OCI-LY3 (cell line): ENCODE data around the gene CCSER1.
"Not testable (repeated sequence)": the region's sequence is repeated elsewhere in the genome, so short reads cannot be mapped to it uniquely, and the experiment has no call there.

Source experiments
- H2AFZ ChIP-seq: fragments of 200-600, 300-600 bp; shearing (Covaris generic); 2 replicates; pipeline ENCODE4 v1.6.0; 2014; ENCODE audit warnings: antibody characterized with exemption, low read depth, low read length
- H3K27ac ChIP-seq: fragments of 200-600, 300-600 bp; sonication (generic); 2 replicates; pipeline ENCODE4 v1.5.1; 2014; ENCODE audit warnings: mild to moderate bottlenecking, low read length, moderate library complexity, mixed read lengths
- H3K27me3 ChIP-seq: fragments of 200-600, 300-600 bp; sonication (generic); 2 replicates; pipeline ENCODE4 v1.6.1; 2014; ENCODE audit warnings: low read depth, low read length, mixed read lengths
- H3K36me3 ChIP-seq: fragments of 200-600, 300-600 bp; sonication (generic); replicated peaks from 2 replicates; pipeline ENCODE3; 2014; ENCODE audit warnings: low read depth, low read length, mixed read lengths
- H3K4me1 ChIP-seq: fragments of 300-600, 200-600 bp; sonication (generic); 2 replicates; pipeline ENCODE4 v1.6.1; 2014; ENCODE audit warnings: low read length, mixed read lengths
- H3K4me2 ChIP-seq: fragments of 200-600, 300-600 bp; sonication (generic); 2 replicates; pipeline ENCODE4 v1.6.1; 2014; ENCODE audit warnings: low read length, mixed read lengths
- H3K4me3 ChIP-seq: fragments of 300-600, 200-600 bp; sonication (generic); 2 replicates; pipeline ENCODE4 v1.5.1; 2014; ENCODE audit warnings: antibody characterized with exemption, mild to moderate bottlenecking, low read length, moderate library complexity
- H3K79me2 ChIP-seq: fragments of 300-600, 200-600 bp; shearing (Covaris generic); 2 replicates; pipeline ENCODE4 v1.6.1; 2014; ENCODE audit warnings: mild to moderate bottlenecking, low read length, mixed read lengths
- H3K9ac ChIP-seq: fragments of 300-600, 200-600 bp; shearing (Covaris generic); 2 replicates; pipeline ENCODE4 v1.6.0; 2014; ENCODE audit warnings: mild to moderate bottlenecking, low read length, moderate library complexity
- H3K9me3 ChIP-seq: fragments of 200-600, 300-600 bp; shearing (Covaris generic); 2 replicates; pipeline ENCODE4 v1.6.1; 2014; ENCODE audit warnings: low read length, mixed read lengths; ENCODE audit not compliant: insufficient read depth
- H4K20me1 ChIP-seq: fragments of 200-600, 300-600 bp; sonication (generic); 2 replicates; pipeline ENCODE4 v1.6.1; 2016; ENCODE audit warnings: low read length, mixed read lengths; ENCODE audit not compliant: insufficient read depth
- EZH2phosphoT487 ChIP-seq: fragments of 200-600 bp; shearing (Covaris generic); IDR thresholded peaks from 2 replicates; pipeline ENCODE4 v1.6.1; 2018; ENCODE audit warnings: antibody characterized with exemption, mixed run types, low read depth
- TF ChIP-seq, protein P1 (sequence below): fragments of 200-600, 300-600 bp; sonication (generic); IDR thresholded peaks from 2 replicates; pipeline ENCODE4 v1.5.1; 2014; ENCODE audit warnings: antibody characterized with exemption, low read length, low read depth

Gene CCSER1

DNA sequence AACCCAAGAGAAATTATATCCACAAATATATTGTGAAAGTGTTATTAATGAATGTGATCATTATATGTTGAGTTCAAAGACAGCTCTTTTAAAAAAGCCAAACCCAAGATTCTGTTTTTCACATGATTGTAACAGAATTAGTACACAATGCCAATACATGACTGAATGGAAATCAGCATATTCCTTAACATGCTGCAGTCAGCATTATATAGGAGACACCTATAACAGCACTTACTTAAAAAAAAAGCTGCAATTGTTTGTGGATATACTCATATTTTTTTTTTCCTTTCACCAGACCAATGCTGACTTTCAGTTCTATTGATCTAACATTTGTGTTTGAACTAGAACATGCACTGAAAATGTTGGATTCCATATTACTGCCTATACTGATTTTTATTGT, 165.2 kb downstream of the CCSER1 start:
- Histone ChIP-seq H3K4me3 (no peak overlapping the region), H3K4me2 (no peak overlapping the region), H3K36me3 (no peaks in the 10 kb centered on the region), H4K20me1 (no peaks in the 10 kb centered on the region), H3K9me3 (no peaks in the 10 kb centered on the region), H3K79me2 (no peaks in the 10 kb centered on the region), H3K9ac (no peak overlapping the region), H2AFZ (no peak overlapping the region), H3K27me3 (no peaks in the 10 kb centered on the region), H3K27ac (no peak overlapping the region), H3K4me1 (no peaks in the 10 kb centered on the region; the same call in 1 of the 2 replicates)
- no peak for TF ChIP-seq EZH2phosphoT487
- TF ChIP-seq, protein P1, sequence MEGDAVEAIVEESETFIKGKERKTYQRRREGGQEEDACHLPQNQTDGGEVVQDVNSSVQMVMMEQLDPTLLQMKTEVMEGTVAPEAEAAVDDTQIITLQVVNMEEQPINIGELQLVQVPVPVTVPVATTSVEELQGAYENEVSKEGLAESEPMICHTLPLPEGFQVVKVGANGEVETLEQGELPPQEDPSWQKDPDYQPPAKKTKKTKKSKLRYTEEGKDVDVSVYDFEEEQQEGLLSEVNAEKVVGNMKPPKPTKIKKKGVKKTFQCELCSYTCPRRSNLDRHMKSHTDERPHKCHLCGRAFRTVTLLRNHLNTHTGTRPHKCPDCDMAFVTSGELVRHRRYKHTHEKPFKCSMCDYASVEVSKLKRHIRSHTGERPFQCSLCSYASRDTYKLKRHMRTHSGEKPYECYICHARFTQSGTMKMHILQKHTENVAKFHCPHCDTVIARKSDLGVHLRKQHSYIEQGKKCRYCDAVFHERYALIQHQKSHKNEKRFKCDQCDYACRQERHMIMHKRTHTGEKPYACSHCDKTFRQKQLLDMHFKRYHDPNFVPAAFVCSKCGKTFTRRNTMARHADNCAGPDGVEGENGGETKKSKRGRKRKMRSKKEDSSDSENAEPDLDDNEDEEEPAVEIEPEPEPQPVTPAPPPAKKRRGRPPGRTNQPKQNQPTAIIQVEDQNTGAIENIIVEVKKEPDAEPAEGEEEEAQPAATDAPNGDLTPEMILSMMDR: no peak

DNA sequence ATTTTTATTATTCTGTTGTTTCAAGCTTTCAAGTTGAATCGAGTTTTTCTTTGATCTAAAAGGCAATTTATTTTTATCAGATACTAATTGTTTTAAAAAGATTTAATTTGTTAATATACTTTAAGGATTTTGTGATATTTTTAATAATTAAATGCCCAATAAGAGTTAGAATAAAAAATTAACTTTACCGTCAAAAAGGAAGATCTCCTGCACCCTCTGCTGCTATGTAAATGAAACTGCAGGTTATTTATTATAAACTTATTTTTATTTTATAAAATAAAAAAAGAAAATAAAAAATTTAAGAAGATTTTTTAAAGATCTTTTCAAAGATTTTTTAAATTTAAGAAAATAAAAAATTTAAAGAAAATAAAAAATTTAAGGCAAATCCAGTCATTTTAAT, 166.1 kb downstream of the CCSER1 start:
- H3K4me2 ChIP-seq: no peak overlapping the region
- no peak overlapping the region for H3K4me3 ChIP-seq
- no peaks in the 10 kb centered on the region for H4K20me1 ChIP-seq
- no peaks in the 10 kb centered on the region for H3K79me2 ChIP-seq
- no peaks in the 10 kb centered on the region; the same call in 1 of the 2 replicates for H3K4me1 ChIP-seq
- H3K9me3 ChIP-seq: no peaks in the 10 kb centered on the region
- H2AFZ ChIP-seq: no peak overlapping the region
- no peak overlapping the region for H3K9ac ChIP-seq
- H3K27ac ChIP-seq: no peak overlapping the region
- no peak for TF ChIP-seq EZH2phosphoT487
- TF ChIP-seq, protein P1: peak; percentile 25; the same call in 1 of the 2 replicates
- H3K27me3 ChIP-seq: no peaks in the 10 kb centered on the region
- H3K36me3 ChIP-seq: no peaks in the 10 kb centered on the region

DNA sequence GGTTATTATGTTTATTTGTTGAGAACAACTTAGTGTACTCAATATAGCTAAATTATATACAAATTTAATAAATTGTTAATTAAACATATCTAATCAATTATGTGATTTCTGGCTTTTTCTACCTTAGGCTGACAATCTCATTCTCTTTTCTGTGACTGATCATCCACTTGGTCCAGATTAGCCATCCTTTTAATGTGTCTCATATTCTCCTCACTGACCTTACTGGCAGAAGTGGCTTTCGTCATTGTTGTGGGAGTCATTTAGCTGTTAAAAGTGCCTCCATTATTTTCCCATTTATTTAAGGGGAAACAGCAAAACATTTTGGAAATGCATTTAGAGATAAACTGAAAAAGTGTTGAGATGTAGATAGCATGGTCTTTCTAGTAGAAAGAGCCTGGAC, 172.2 kb downstream of the CCSER1 start:
- no peak overlapping the region for H3K4me3 ChIP-seq
- no peak overlapping the region for H3K27ac ChIP-seq
- TF ChIP-seq EZH2phosphoT487: no peak
- H3K36me3 ChIP-seq: no peaks in the 10 kb centered on the region
- no peak overlapping the region for H3K4me2 ChIP-seq
- H3K9me3 ChIP-seq: no peaks in the 10 kb centered on the region
- no peaks in the 10 kb centered on the region for H3K79me2 ChIP-seq
- H3K9ac ChIP-seq: no peak overlapping the region
- no peaks in the 10 kb centered on the region for H4K20me1 ChIP-seq
- no peaks in the 10 kb centered on the region for H3K4me1 ChIP-seq
- H2AFZ ChIP-seq: no peak overlapping the region
- H3K27me3 ChIP-seq: no peaks in the 10 kb centered on the region

DNA sequence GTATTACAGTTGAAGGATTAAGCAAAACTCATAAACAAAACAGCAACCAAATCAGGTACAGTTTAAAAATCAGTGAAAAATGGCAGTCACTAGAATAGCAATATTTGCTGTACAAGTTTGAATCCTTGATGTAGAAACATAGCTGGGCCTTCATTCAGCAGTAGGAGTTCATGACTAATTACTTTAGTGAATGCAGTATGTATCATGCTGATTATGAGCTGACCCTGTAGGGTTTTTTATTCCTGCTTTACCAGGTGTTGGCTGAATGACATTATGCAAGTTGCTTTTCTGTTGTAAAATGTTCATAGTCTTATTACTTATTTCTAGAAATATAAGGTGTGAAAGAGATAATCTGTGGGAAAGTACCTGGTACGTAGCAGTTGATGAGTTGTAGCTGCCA, 179.6 kb downstream of the CCSER1 start:
- peaks cover 23% of the 10 kb centered on the region for H3K4me1 ChIP-seq
- no peaks in the 10 kb centered on the region for H3K36me3 ChIP-seq
- H3K9ac ChIP-seq: no peak overlapping the region
- no peaks in the 10 kb centered on the region for H4K20me1 ChIP-seq
- no peaks in the 10 kb centered on the region for H3K27me3 ChIP-seq
- H3K27ac ChIP-seq: no peak overlapping the region
- no peak overlapping the region for H3K4me3 ChIP-seq
- H3K79me2 ChIP-seq: no peaks in the 10 kb centered on the region
- TF ChIP-seq, protein P1: no peak
- no peak for TF ChIP-seq EZH2phosphoT487
- H3K9me3 ChIP-seq: no peaks in the 10 kb centered on the region
- no peak overlapping the region for H3K4me2 ChIP-seq
- 0 out of 2 replicates have a peak overlapping the region, but pooled peaks have one; percentile 5 for H2AFZ ChIP-seq

DNA sequence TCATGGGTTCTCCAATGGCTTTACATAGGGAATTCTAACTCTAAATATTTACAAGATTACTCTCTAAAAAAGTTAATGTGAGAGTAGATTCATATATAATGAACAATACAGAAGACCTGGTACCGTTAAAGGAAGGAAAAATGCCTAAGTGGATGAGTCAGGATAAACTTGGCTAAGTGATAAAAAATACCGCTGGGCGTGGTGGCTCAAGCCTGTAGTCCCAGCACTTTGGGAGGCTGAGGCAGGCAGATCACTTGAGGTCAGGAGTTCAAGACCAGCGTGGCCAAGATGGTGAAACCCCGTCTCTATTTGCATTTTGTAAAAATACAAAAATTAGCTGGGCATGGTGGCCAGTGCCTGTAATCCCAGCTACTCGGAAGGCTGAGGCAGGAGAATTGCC, 189.9 kb downstream of the CCSER1 start:
- H3K27ac ChIP-seq, H3K4me3 ChIP-seq, H2AFZ ChIP-seq, H3K4me2 ChIP-seq, H3K9ac ChIP-seq, H3K9me3 ChIP-seq, H3K36me3 ChIP-seq, H3K79me2 ChIP-seq, H3K27me3 ChIP-seq, H4K20me1 ChIP-seq: not testable (repeated sequence)
- H3K4me1 ChIP-seq: peaks cover 25% of the 10 kb centered on the region
